NCI-H146 (cell line): Measurements from ENCODE around the gene STAB1.

Source experiments
- DNase-seq: peaks from one replicate; lab custom pipeline; 2025; lab: John Stamatoyannopoulos, UW

The STAB1 gene

DNA sequence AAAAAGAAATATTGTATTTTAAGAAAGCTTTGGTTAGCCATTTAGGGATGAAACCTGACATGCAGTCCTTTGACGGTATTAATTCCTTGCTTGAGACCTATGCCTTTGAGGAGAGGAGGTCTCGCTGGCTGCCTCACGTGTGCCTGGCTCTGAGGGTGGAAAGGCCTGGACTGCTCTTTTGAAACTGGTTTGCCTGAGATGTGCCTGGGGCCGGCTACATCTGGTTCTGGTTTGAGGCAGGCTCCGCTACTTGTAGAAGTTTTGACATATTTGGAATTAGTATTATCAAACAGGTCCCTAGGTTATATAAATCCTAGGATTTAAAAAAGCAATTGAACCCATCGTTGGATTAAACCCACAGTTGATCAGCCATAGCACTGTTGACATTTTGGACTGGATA, 33.3 kb upstream of the STAB1 start:
- DNase-seq: no peak

DNA sequence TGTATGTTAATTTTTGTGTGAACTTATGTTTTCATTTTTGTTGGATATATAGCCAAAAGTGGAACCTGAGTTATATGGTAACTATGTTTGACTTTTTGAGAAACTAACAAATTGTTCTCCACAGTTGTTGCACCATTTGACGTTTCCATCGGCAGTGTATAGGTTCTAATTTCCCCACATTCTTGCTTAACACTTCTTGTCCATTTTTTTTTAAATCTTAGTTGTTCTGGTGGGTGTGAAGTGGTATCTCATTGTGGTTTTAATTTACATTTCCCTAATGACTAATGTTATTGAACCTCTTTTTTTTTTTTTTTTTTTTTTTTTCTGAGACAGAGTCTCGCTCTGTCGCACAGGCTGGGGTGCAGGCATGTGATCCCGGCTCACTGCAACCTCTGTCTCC, 31.7 kb upstream of the STAB1 start:
- no peak for DNase-seq

DNA sequence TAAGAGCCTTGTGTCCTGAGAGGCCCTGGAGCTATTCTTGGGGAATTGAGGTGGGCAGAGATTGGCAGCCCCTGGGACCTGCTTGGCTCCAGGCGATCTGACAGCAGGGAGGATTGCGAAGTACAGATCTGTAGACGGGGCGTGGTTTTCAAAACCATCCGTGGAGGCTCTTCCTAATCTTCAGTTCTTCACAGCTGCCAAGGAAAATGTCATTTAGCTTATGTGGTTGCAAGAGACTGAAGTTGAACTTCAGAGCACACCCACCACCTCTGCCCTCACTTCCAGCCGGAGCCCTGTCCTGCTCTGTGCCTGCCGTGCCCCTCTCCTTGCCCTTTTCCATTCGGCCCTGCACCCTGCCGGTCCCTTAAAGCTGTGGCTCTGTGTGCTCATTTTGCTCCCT, 26.8 kb upstream of the STAB1 start:
- DNase-seq: no peak

DNA sequence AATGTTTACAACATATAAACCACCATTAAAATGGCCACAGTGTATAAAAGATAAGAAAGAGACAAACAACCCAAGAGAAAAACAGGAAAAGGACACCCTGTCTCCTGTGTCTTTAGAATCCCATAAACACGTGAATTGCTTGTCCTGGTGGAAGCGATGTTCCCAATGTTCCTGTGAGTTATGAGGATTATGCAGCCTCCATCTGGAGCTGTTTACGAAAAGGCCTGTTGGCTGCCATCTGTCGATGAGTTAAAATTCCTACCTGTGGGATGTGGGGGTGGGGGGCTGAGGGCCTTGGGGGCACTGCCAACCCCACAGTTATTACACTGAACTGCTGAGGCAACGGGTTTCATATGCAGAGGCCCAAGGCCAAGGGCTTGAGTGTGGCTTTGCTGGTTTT, 26.1 kb upstream of the STAB1 start:
- DNase-seq: no peak

DNA sequence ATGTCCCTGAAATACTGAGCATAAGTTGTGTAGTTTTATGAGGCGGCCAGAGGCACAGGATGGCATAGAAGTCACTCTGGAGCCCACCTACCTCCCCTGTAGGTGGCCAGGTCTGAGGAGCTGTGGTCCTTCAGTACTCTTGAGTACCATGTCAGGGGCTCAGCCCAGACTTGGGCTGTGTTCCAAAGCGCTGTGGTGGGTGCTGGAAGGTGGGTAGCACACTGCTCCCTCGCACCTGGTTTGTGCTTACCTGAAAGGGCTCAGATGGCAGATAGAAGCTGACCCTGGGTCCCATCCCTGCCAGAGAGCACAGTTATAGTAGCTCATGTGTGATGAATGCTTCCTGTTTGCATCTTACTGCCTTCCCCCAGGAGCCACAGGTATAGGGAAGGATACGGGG, 24.2 kb upstream of the STAB1 start:
- DNase-seq: no peak

DNA sequence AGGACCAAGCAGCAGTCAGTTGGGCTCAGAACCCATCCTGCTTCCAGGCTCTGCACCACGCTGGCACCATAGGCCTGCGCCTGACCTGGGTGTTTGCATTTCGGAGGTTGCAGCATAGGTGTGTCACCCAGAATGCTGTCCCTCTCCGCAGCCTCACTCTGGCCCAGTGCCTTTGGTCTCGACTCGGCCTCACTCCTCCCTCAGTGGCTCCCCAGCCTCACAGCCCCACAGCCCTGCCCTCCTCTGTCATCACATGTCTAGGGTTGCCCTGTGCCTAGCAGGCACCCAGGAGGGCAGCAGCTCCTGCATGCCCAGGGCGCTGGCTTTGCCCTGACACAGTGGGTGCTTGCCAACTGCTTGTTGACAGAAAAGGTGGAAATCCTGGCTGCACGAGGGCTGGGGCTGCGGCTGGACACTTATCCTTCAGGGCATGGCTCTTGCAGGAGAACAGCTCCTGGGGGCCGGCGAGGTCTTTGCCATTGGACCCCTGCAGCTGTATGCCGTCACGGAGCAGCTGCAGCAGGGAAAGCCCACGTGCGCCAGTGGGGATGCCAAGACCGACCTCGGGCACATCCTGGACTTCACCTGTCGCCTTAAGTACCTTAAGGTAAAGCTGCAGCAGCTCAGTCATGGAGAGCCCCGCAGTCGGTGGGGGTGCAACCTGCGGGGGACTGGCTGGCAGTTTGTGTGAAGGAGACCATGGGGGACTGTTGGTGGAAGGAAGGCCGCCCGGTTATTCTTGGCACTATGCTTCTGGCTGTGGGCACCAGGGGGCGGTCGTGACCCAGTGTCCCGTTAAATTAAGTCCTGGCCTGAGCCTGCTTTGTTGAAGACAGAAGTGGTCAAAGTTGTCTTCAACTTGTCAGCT, 23.5 kb upstream of the STAB1 start:
- no peak for DNase-seq

DNA sequence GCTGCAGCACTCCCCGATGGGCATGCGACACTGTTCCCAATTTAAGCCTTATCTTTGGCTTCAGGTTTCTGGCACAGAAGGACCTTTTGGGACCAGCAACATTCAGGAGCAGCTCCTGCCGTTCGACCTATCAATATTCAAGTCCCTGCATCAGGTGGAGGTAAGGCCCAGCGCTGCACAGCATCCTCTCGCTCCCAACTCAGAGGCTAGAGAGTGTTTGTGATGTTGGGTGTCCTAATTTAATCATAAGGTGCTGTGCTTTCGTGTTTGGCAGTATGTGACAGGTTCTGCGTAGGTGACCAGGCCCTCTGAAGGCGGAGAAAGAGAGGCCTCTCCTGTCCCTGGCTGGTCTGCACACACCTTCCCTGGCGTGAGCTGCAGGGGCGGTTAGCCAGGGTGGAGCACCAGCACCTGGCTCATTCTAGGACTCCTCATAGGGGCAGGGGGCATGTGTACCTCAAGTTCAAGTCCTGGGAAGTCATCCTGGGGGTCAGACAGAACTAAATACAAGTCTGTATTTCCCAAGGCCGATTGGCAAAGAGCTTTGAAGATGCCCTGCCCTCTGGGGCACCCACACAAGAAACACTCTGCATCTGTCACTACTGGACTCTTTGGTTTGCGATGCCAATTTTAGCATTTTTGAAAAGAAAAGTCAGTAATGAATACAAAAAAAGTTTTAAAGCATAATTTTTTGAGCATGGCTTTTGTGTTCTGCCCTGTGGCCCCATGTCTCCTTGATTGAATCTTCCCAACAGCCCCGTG, 22.7 kb upstream of the STAB1 start:
- DNase-seq: no peak

DNA sequence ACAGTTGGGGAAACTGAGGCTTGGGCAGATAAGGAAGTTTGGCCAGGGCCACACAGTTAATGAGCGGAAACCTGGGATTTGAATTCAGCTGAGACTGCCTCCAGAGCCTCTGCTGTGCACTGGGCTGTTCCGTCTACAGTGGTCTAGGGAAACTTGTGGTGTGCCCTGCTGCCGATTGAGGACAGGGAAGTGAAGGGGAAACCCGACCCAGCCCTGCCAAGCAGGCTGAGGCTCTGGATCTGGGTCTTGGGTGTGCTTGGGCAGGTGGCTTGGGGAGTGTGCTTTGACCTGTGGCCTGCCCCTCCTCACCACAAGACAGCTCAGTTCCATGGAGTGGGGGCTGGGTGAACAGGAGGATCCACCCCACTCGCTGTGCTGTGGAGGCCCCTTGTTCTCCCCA, 22.1 kb upstream of the STAB1 start:
- no peak for DNase-seq

DNA sequence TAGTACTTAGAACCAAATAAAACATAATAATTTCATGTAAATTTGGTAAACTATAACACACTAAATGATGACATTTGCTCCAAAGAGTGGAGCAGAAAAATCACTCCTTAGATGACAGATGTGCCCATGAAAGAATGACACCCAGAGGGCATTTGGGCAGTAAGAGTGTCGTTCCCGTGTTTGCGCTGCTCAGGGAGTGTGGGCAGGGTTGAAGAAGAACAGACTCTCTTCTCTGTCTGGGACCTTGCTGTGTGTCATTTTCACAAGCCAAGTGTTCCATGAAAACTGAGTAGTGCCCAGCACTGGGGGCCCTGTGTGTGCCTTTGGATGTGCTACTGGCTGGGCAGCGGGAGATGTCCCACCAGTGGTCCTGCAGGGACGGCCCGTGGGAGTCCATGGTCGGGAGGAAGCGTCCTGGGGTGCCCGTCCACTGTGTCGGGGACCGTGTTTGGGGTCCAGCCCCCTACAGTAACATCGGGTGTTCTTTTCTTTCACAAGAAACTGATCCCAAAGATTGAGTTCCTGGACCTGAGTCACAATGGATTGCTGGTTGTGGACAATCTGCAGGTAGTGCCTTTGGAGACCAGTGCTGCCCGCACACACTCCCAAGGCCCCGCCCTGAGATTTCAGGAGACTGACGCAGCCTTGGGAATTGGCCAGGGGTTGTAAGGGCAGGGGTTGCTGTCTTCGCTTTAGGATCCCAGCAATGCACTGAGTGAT, 17.9 kb upstream of the STAB1 start:
- DNase-seq: no peak

DNA sequence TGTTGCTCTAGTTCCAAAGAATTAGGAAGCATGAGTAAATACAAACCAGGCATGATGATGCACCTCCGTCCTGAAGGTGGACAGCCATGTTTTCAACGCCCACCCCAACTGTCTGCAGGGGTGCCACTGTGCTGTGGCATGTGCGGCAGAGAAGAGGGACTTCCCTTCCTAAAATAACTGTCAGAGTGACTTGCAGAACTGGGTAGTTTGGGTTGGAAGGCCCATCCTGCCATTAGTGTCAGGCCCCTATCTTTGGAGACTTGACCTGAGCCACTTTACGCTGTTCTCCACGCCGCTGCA, 17.4 kb upstream of the STAB1 start:
- no peak for DNase-seq

DNA sequence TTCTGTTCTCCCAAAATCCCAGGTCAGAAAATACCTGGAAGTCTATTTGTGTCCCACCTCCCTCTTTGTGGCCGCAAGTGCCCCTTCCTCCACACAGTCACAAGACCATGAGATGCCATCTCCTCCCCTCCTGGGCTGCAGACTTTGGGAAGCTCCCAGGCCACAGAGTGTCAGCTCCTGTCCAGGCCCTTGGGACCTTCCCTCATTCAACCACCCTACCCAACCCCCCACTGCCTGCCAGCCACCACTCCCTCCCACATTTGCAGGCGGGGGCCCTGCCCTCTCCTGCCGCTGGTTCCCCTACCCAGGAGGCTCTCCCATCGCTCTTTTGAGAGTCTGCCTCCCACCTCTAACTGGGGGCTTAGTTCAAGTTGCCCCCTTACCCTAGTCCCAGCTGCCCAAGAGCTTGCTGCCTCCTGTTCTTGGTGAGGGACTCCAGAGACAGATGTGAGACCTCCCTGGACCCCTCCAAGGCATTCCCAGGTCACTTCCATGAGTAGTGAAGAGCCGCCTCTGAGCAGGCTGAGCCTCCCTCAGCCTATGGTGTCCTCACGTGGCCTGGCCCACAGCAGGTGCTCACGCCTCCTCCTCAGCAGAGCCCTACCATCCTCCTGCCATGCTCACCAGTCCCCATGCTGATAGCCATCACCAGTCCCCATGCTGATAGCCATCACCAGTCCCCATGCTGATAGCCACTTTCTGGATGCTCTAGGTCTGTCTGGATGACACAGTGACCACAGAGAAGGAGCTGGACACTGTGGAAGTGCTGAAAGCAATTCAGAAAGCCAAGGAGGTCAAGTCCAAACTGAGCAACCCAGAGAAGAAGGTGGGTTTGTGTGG, 15.9 kb upstream of the STAB1 start:
- DNase-seq: no peak

DNA sequence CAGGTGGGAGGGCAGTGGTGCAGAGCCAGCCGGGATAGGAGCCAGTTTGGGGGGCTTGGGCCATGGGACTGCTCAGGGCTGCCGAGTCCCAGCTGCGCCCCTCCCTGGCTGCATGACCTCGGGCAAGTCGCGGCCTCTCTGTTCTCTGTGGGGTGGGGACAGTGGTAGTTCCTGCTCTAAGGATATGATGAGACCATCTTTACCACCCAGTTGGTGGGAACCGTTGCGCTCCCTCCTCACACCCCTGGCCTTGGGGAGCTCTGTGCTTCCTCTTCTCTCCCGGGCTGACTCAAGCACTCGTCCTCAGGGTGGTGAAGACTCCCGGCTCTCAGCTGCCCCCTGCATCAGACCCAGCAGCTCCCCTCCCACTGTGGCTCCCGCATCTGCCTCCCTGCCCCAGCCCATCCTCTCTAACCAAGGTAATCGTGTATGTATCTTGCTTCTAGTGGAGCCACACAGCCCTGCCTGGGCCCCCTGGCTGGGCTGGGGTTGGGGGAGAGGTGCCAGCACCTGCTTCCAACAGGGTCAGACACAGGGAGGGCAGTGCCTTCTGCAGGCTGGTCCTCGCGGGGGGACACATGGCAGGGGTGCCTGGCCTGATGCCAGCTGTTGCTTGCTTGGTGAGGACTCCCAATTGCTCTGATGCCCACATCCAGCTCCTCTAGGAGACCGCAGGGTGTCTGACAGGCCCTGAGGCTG, 15.1 kb upstream of the STAB1 start:
- no peak for DNase-seq

DNA sequence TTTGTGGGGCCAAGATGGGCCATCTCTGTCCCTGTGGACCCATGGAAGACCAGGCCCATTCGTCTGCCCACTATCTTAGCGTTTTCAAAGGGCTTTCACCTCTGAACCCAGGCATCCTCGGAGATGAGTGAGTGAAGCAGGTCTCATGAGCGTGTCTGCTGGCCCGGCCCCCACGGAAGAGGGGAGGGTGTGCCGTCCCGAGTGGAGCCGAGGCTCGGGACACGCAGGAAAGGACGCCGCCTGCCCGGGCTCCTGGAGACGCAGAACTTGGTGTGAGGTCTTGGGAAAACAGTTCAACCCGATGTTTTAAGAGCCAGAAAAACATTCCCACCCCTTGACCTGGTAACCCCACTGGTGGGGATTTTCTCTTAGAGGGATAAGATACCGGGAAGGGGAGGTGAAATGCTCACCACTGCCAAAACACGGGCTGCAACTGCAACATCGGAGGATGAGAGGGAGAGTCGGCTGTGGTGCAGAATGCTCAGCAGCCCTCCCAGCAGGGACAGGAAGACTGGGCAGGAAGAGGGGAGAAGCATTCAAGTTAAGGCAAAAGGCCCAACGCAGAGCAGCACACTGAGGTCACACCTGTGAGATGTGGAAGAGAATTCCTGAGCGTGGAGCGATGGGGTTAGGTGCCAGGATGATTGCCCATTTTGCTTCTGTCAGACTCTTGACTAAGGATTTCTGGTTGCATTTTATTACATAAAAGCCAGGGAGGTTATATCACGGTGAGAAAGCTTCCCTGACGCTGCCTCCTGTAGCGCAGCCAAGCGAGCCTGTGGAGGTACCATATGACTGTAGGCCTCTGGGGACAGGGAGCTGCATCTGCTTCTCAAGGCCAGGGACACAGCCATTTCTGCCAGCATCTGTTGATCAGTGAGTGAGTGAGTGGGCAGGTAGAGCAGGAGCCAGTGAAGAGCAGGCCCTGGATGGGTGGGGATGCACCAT, 14.1 kb upstream of the STAB1 start:
- no peak for DNase-seq

DNA sequence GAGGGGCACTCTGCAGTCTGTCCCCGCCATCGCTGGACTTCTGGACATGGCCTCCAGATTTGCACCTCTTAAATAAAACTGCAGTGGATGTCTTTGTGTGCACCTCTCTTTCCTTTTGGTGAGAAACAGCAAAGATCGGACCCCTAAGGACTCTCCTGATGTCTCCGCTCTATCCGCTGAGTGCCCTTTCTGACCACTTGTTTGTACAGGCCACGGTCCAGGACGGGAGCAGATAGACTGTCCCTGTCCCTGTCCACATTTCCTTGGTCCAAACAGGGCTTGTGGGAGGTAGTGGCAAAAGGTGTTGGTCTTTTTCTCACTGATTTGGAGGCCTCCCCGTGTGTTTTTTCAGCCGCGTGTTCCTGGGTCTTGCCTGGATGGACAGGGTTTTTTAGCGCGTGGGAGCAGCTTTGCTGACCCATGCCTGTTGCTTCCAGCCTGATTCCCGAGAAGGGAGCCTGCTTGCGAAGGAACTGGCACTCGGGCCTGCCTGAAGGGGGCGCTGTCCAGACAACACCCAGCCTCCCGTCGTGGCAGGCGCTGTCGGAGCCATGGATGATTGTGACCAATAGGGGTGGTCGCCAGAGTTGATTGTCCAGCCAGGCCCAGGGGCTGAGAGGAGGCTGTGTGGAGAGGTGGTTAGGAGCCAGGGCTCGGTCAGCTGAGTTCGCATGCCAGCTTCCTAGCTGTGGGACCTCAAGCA, 13.2 kb upstream of the STAB1 start:
- no peak for DNase-seq

DNA sequence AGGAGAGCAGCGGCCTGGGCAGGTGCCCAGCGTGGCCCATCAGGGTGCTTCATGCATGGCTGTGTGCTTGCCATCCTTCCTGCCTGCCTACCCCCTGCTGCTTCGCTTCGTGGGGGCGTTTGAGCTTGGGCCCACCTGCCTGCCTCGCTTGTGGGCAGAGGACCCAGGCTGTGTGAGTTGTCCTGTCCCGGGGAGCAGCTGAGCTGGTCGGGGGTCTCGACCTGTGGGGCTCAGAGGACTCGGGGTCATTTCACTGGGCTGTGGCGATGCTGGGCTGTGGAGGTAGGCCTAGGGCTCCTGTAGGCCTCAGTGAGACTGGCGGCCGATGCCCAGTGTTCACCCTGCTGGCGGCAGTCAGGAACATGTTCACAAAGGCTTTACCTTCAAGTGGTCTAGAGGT, 12.1 kb upstream of the STAB1 start:
- no peak for DNase-seq

DNA sequence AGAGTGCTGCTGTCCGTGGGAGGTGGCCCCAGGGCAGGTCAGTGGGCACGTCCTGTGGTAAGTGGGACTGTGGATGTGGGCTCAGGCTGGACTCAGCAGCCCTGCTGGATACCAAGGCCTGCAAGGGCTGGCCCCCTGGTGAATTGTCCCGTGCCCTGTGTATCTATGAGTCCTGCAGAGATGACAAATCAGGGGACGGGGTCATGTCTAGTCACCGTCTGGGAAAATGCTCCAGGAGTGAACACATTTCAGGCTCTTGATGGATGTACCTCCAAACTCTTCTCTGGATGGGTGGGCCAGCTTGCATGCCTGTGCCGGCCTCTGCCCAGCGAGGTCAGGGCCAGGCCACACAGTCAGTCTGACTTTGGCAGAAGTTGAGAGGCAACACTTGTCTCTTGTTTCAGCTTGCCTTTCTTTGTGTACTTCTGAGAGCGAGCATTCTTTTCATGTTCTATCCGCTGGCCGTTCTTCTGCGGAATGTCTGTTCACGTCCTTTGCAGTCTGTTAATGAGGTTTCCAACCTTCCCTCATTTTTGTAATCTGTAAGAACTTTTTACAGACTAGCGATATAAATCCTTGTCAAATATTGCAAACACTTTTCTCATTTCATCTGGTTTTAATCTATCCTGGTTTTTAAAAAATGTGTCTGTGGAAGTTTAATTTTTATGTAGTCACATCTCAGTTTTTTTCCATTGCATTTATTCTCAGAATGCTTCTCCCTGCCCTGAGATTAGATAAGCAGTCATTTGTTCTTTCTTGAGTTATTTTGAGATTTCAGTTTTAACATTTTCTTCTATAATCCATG, 11.4 kb upstream of the STAB1 start:
- DNase-seq: no peak

DNA sequence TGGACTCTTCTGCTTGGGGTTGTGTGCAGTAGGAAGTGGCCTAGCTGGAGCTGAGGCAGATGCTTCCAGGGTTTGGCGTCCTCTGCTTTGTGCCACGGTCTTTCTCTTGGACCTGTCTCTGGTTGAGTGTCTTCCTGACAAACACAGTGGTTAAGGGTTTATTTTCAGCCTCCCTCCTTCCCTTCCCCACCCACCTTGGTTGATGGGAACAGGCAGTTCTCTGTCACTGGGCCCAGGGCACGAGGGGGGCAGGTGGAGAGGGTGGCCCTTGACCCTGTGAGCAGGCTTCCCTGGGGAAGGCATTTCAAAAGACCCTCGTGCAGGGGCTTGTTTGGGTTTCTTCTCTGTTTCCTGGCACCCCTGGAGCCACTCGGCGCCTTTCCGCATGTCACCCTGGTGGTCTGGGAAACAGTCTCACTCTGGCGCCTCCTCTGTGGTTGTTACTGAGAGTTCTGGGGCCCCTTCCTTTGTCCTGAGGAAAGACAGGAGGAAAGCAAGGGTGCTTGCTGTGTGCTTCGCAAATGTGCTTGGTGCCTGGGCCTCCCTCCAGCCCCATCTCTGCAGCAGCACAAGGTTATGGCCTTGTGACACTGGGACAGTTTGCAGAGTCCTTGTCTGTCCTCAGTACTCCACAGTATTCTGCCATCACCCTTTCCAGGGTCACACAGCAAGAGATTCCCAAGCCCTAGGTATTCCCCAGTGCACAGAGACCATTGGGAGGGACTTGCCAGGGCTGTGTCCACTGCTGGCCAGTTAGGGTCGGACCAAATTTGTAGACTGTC, 10.3 kb upstream of the STAB1 start:
- no peak for DNase-seq
